HepG2 (cell line): ENCODE results near the gene PSMA3. TPM values are rescaled to one million over a fixed set of nuclear protein-coding genes. Genes with fewer than 3 reads are reported as not detected.

ENCODE experiments used
- ELF4 ChIP-seq: sonication (generic); formaldehyde crosslinking; IDR thresholded peaks from 2 replicates; pipeline ENCODE4 v1.5.0; 2020; ENCODE audit warnings: missing genetic modification reagents, mild to moderate bottlenecking, moderate library complexity, borderline replicate concordance
- FOXK1 ChIP-seq: sonication (generic); formaldehyde crosslinking; IDR thresholded peaks from 2 replicates; pipeline ENCODE4 v1.4.0; 2020; ENCODE audit warnings: low read depth, missing genetic modification reagents, borderline replicate concordance
- GABPA ChIP-seq, 2 experiments: IDR thresholded peaks; 2 replicates each; pipeline ENCODE4 v1.6.1; 2011 to 2016; ENCODE audit warnings: low read depth in 2 of 2, low read length in 1 of 2, missing biosample characterization in 1 of 2, missing genetic modification characterization in 1 of 2
- HIC2 ChIP-seq: sonication (generic); formaldehyde crosslinking; IDR thresholded peaks from 2 replicates; pipeline ENCODE4 v1.9.0; 2022; ENCODE audit warnings: low read depth, missing genetic modification reagents
- HMGXB4 ChIP-seq, 2 experiments: sonication (generic) in 1 of 2; formaldehyde crosslinking in 1 of 2; IDR thresholded peaks; 2 replicates each; pipeline versions ENCODE4 v1.4.0 to v1.6.1; 2018 to 2020; ENCODE audit warnings: missing genetic modification reagents in 2 of 2, borderline replicate concordance in 1 of 2, low read depth in 1 of 2, mild to moderate bottlenecking in 1 of 2, missing biosample characterization in 1 of 2
- KLF11 ChIP-seq: IDR thresholded peaks from 2 replicates; pipeline ENCODE4 v1.6.1; 2016; ENCODE audit warnings: missing compliant biosample characterization
- MBNL3 ChIP-seq: fragments of 250-450 bp; sonication (Bioruptor Pico); conservative IDR thresholded peaks from 2 replicates; pipeline ENCODE4 v1.8.0; 2022; ENCODE audit warnings: mild to moderate bottlenecking, inconsistent platforms
- PHF5A ChIP-seq: IDR thresholded peaks from one replicate; pipeline ENCODE4 v1.6.1; 2018; ENCODE audit warnings: low read depth, missing genetic modification reagents; ENCODE audit not compliant: unreplicated experiment
- POLR2A ChIP-seq, 2 experiments: IDR thresholded peaks; 2 replicates each; pipeline ENCODE4 v1.6.1; 2011; ENCODE audit warnings: low read depth in 2 of 2, low read length in 2 of 2, mild to moderate bottlenecking in 1 of 2, moderate library complexity in 1 of 2; ENCODE audit not compliant: insufficient read depth in 1 of 2
- RARA ChIP-seq: IDR thresholded peaks from 2 replicates; pipeline ENCODE4 v1.6.1; 2016; ENCODE audit warnings: missing genetic modification reagents, missing compliant biosample characterization
- SSRP1 ChIP-seq: IDR thresholded peaks from 2 replicates; pipeline ENCODE4 v1.6.1; 2016; ENCODE audit warnings: control low read depth
- TAF15 ChIP-seq: fragments of 200-400 bp; formaldehyde crosslinking; IDR thresholded peaks from one replicate; pipeline ENCODE4 v1.6.1; 2018; ENCODE audit warnings: mild to moderate bottlenecking, low read depth, low read length; ENCODE audit not compliant: poor library complexity, severe bottlenecking
- TOE1 ChIP-seq: sonication (generic); formaldehyde crosslinking; IDR thresholded peaks from 2 replicates; pipeline ENCODE4 v1.4.0; 2020; ENCODE audit warnings: mild to moderate bottlenecking, missing genetic modification reagents
- ZNF232 ChIP-seq: sonication (generic); formaldehyde crosslinking; IDR thresholded peaks from 2 replicates; pipeline ENCODE4 v1.4.0; 2020; ENCODE audit warnings: missing genetic modification reagents, borderline replicate concordance
- ZNF251 ChIP-seq: sonication (generic); formaldehyde crosslinking; IDR thresholded peaks from 2 replicates; pipeline ENCODE4 v1.9.0; 2021; ENCODE audit warnings: mild to moderate bottlenecking, missing genetic modification reagents
- ZNF383 ChIP-seq: sonication (generic); formaldehyde crosslinking; IDR thresholded peaks from 2 replicates; pipeline ENCODE4 v1.4.0; 2020; ENCODE audit warnings: missing genetic modification reagents, mild to moderate bottlenecking, borderline replicate concordance
- ZNF652 ChIP-seq: IDR thresholded peaks from 2 replicates; pipeline ENCODE4 v1.6.1; 2016; ENCODE audit warnings: low read depth, borderline replicate concordance
- polyA plus RNA-seq, 8 experiments: library from polyadenylated mRNA; depleted of rRNA in 3 of 8; stranded (reverse) in 7 of 8; unstranded in 1 of 8; fragments of >200 nt; fragmentation: Illumina TruSeq in 4 of 8; extraction: Trizol in 4 of 8; gene quantifications; 2 replicates each; pipeline versions ENCODE4 v1.2.1 to v1.2.3, GENCODE V29; 2011 to 2016; ENCODE audit warnings: low read depth in 4 of 8, missing spikeins in 1 of 8, mixed read lengths in 1 of 8; ENCODE audit not compliant: insufficient read depth in 1 of 8
- total RNA-seq, 5 experiments: library from RNA; depleted of rRNA; stranded (reverse); fragments of >200 nt; fragmentation: Illumina TruSeq; extraction: Trizol; gene quantifications; 2 replicates each; pipeline ENCODE4 v1.2.3, GENCODE V29; 2016; ENCODE audit warnings: low read depth in 1 of 5
- TF ChIP-seq, protein P1 (sequence below): IDR thresholded peaks from 2 replicates; pipeline ENCODE4 v1.4.0; 2020; ENCODE audit warnings: mild to moderate bottlenecking, missing genetic modification reagents
- TF ChIP-seq, protein P2 (sequence below): sonication (generic); formaldehyde crosslinking; conservative IDR thresholded peaks from 2 replicates; pipeline ENCODE4 v1.8.0; 2022; ENCODE audit warnings: missing genetic modification reagents

PSMA3 gene
- total and polyA plus RNA-seq, 2 of the 13 experiments (the other 11 are each of a cell fraction or from before 2014, with no cell fraction given), result 232 to 275 TPM

- TF ChIP-seq HIC2 (CRISPR knock-in tag), result no peak
- no peak for TF ChIP-seq ZNF383 (CRISPR knock-in tag)
- TF ChIP-seq ZNF232 (CRISPR knock-in tag), result no peak; the same call in 1 of the 2 replicates
- TF ChIP-seq PHF5A (CRISPR knock-in tag), result peak; percentile 77
- TF ChIP-seq MBNL3, result no peak
- TF ChIP-seq SSRP1 (CRISPR knock-in tag), result no peak; the same call in 1 of the 2 replicates
- TF ChIP-seq TAF15, result no peak
- no peak for TF ChIP-seq ZNF652
- TF ChIP-seq, protein P1, sequence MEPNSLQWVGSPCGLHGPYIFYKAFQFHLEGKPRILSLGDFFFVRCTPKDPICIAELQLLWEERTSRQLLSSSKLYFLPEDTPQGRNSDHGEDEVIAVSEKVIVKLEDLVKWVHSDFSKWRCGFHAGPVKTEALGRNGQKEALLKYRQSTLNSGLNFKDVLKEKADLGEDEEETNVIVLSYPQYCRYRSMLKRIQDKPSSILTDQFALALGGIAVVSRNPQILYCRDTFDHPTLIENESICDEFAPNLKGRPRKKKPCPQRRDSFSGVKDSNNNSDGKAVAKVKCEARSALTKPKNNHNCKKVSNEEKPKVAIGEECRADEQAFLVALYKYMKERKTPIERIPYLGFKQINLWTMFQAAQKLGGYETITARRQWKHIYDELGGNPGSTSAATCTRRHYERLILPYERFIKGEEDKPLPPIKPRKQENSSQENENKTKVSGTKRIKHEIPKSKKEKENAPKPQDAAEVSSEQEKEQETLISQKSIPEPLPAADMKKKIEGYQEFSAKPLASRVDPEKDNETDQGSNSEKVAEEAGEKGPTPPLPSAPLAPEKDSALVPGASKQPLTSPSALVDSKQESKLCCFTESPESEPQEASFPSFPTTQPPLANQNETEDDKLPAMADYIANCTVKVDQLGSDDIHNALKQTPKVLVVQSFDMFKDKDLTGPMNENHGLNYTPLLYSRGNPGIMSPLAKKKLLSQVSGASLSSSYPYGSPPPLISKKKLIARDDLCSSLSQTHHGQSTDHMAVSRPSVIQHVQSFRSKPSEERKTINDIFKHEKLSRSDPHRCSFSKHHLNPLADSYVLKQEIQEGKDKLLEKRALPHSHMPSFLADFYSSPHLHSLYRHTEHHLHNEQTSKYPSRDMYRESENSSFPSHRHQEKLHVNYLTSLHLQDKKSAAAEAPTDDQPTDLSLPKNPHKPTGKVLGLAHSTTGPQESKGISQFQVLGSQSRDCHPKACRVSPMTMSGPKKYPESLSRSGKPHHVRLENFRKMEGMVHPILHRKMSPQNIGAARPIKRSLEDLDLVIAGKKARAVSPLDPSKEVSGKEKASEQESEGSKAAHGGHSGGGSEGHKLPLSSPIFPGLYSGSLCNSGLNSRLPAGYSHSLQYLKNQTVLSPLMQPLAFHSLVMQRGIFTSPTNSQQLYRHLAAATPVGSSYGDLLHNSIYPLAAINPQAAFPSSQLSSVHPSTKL, result peak; percentile 46; the same call in 1 of the 2 replicates
- TF ChIP-seq ELF4 (CRISPR knock-in tag), result peak; percentile 65; the same call in 1 of the 2 replicates
- 0 out of 2 replicates have a peak, but pooled peaks have one; percentile 30 for TF ChIP-seq KLF11
- TF ChIP-seq FOXK1 (CRISPR knock-in tag), result peak; percentile 66; the same call in 1 of the 2 replicates
- no peak for TF ChIP-seq RARA (CRISPR knock-in tag)
- TF ChIP-seq, protein P2, sequence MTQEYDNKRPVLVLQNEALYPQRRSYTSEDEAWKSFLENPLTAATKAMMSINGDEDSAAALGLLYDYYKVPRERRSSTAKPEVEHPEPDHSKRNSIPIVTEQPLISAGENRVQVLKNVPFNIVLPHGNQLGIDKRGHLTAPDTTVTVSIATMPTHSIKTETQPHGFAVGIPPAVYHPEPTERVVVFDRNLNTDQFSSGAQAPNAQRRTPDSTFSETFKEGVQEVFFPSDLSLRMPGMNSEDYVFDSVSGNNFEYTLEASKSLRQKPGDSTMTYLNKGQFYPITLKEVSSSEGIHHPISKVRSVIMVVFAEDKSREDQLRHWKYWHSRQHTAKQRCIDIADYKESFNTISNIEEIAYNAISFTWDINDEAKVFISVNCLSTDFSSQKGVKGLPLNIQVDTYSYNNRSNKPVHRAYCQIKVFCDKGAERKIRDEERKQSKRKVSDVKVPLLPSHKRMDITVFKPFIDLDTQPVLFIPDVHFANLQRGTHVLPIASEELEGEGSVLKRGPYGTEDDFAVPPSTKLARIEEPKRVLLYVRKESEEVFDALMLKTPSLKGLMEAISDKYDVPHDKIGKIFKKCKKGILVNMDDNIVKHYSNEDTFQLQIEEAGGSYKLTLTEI (CRISPR knock-in tag), result no peak
- TF ChIP-seq TOE1 (CRISPR knock-in tag), result peak; percentile 83; the same call in 1 of the 2 replicates
- TF ChIP-seq ZNF251, result no peak
- peak; percentile 92 to 96 for TF ChIP-seq HMGXB4 (CRISPR knock-in tag; IDR thresholded peaks at IDR 0.05; ENCODE audit: borderline replicate concordance in 1 of 2, low read depth in 1 of 2)
- no peak for TF ChIP-seq POLR2A (IDR thresholded peaks at IDR 0.05; ENCODE audit: insufficient read depth in 1 of 2, low read depth in 2 of 2, low read length in 2 of 2)
- no peak for TF ChIP-seq GABPA (IDR thresholded peaks at IDR 0.05; ENCODE audit: low read depth, low read length)
- no peak for TF ChIP-seq GABPA (CRISPR knock-in tag; IDR thresholded peaks at IDR 0.05; ENCODE audit: low read depth)
Measured at GRCh38 chr14:58239244-58240195, 5.1 kb upstream of the PSMA3 start (continued).
